ENCODE measurements around the gene FNDC11. TPM values are rescaled to one million over a fixed set of nuclear protein-coding genes. Genes with fewer than 3 reads are reported as not detected.

FNDC11 gene
- total RNA-seq, 4 donors from 2014 or later = not detected

DNA sequence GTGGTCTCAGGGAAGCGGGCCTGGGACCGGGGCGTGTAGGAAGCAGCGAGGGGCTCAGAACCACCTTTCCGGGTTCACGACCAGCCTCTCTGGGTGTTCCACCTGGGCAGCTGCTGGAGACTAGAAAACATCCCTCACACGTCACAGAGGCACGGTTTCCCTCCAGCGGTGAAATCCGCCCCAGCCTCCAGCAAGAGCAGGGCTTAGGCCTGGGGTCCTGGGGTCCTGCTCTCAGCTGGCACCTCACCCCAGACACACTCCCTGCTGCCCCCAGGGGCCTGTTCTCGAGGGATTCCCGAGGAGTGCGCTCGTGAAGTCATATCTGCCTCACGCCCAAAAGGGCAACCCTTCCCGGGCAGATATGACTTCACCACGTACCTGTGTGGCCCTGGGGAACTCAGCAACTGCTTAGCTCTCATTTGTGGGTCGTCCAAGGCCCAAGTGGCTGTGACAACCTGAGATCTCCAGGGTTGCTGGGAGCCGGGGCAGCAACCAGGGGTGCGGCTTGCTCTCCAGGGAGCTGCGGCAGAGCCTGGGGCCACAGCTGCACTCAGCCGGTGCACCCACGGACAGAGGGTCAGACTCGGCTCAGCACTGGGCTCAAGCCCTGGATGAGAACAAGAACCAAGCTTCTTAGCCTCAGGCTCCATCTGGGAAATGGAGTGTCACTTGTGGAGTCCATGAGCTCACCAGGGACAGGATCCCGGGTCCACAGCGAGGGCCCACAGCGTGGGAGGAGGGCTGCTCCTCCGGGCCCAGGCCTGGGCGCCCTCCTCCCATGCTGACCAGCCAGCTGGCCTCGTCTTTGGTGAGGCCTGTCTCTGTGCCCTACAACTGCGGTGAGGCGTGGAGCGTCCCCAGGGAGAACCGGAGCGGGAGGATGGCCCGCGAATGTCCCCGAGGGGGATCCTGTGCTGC is 661 bp downstream of the FNDC11 start:
- Histone ChIP-seq H3K27ac (no peak overlapping the region), H3K9me3 (no peaks in the 10 kb centered on the region), H3K4me3 (peak overlapping the region in 2 of 4 donors; percentile 47 to 66), H3K27me3 (peaks cover 32% of the 10 kb centered on the region), H3K36me3 (no peaks in the 10 kb centered on the region), H3K4me1 (peaks cover 0 to 18% (median 10%) of the 10 kb centered on the region in 4 donors)
- 59% methylated on average over 37 of the region's 38 CpGs; no CpG with 5 or more reads in 1 of the 2 donors for WGBS, 2 donors (ENCODE audit: low coverage in 1 of 2)
- in situ Hi-C loops (cut with MboI; ENCODE audit: low pct_ligation_motif_present in 1 of 4, low pct_unique_long_range_greater_than_20kb in 1 of 4, low sequenced_read_pairs in 3 of 4) = no loop called here
- no peak for DNase-seq
- TF ChIP-seq POLR2AphosphoS5 (IDR thresholded peaks at IDR 0.05) = no peak
- no peak for TF ChIP-seq EP300 (IDR thresholded peaks at IDR 0.05; ENCODE audit: low read depth)
- TF ChIP-seq, protein P1, sequence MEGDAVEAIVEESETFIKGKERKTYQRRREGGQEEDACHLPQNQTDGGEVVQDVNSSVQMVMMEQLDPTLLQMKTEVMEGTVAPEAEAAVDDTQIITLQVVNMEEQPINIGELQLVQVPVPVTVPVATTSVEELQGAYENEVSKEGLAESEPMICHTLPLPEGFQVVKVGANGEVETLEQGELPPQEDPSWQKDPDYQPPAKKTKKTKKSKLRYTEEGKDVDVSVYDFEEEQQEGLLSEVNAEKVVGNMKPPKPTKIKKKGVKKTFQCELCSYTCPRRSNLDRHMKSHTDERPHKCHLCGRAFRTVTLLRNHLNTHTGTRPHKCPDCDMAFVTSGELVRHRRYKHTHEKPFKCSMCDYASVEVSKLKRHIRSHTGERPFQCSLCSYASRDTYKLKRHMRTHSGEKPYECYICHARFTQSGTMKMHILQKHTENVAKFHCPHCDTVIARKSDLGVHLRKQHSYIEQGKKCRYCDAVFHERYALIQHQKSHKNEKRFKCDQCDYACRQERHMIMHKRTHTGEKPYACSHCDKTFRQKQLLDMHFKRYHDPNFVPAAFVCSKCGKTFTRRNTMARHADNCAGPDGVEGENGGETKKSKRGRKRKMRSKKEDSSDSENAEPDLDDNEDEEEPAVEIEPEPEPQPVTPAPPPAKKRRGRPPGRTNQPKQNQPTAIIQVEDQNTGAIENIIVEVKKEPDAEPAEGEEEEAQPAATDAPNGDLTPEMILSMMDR (IDR thresholded peaks at IDR 0.05) = no peak
- no peak for TF ChIP-seq POLR2A (IDR thresholded peaks at IDR 0.05)
- intact Hi-C loops (cut with DNase I; ENCODE audit: low total_unique reads) = no loop called here

DNA sequence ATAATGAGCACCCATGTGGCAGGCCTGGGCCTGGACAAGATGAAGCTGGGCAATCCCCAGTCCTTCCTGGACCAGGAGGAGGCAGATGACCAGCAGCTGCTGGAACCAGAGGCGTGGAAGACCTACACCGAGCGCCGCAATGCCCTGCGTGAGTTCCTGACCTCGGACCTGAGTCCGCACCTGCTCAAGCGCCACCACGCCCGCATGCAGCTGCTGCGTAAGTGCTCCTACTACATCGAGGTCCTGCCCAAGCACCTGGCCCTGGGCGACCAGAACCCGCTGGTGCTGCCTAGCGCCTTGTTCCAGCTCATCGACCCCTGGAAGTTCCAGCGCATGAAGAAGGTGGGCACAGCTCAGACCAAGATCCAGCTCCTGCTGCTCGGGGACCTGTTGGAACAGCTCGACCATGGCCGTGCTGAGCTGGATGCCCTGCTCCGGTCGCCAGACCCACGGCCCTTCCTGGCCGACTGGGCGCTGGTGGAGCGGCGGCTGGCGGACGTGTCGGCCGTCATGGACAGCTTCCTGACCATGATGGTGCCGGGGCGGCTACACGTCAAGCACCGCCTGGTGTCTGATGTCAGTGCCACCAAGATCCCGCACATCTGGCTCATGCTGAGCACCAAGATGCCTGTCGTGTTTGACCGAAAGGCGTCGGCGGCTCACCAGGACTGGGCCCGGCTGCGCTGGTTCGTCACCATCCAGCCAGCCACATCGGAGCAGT is 1.9 kb downstream of the FNDC11 start:
- Histone ChIP-seq H3K27ac (no peak overlapping the region), H3K27me3 (peaks cover 20% of the 10 kb centered on the region), H3K4me1 (peaks cover 0 to 18% (median 10%) of the 10 kb centered on the region in 4 donors), H3K4me3 (no peak overlapping the region), H3K36me3 (peaks cover 0 to 9% (median 3%) of the 10 kb centered on the region in 4 donors), H3K9me3 (no peaks in the 10 kb centered on the region)
- intact Hi-C loops (cut with DNase I; ENCODE audit: low total_unique reads) = no loop called here
- TF ChIP-seq, protein P1 (IDR thresholded peaks at IDR 0.05) = no peak
- 81% methylated on average over 30 of the region's 45 CpGs; no CpG with 5 or more reads in 1 of the 2 donors for WGBS, 2 donors (ENCODE audit: low coverage in 1 of 2)
- in situ Hi-C loops (cut with MboI; ENCODE audit: low pct_ligation_motif_present in 1 of 4, low pct_unique_long_range_greater_than_20kb in 1 of 4, low sequenced_read_pairs in 3 of 4) = no loop called here
- DNase-seq = no peak

DNA sequence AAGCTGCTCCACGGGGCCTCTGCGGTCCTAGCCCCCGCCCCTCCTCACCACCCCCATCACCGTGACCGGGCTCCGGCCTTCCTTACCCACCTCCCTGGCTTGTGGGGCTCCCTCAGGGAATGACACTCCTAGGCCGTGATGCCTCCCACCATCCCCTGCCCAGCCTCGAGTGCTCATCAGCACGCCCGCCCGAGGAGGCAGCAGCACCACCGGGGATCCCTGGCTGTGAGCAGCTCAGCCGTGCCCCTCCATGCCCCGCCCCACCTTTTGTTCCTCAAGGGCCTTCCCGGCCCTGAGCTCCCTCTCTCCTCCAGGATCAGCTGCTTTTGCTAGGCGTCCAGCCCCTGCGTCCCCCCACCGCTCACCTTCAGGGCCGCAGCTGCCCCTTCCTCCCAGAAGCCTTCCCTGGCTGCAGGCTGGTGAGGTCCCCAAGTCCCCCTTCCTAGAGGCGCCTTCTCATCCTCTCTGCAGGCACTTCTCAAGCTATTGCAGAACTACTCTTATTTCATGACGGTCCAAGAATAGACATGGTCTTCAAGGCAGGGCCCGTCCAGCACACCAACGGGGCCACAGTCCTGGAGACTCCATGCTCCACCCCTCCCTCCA is 3.0 kb downstream of the FNDC11 start:
- WGBS, 2 donors (ENCODE audit: low coverage in 1 of 2) = 78% methylated on average over 23 of the region's 23 CpGs; no CpG with 5 or more reads in 1 of the 2 donors
- Histone ChIP-seq H3K36me3 (peaks cover 0 to 10% (median 3%) of the 10 kb centered on the region in 4 donors), H3K9me3 (no peaks in the 10 kb centered on the region), H3K27me3 (peaks cover 16% of the 10 kb centered on the region), H3K4me1 (peaks cover 0 to 18% (median 10%) of the 10 kb centered on the region in 4 donors), H3K27ac (no peak overlapping the region), H3K4me3 (no peak overlapping the region)
- intact Hi-C loops (cut with DNase I; ENCODE audit: low total_unique reads) = no loop called here
- TF ChIP-seq, protein P1 (IDR thresholded peaks at IDR 0.05) = no peak
- TF ChIP-seq POLR2A (IDR thresholded peaks at IDR 0.05) (no peak), POLR2AphosphoS5 (IDR thresholded peaks at IDR 0.05) (no peak), EP300 (IDR thresholded peaks at IDR 0.05; ENCODE audit: low read depth) (no peak)
- in situ Hi-C loops (cut with MboI; ENCODE audit: low pct_ligation_motif_present in 1 of 4, low pct_unique_long_range_greater_than_20kb in 1 of 4, low sequenced_read_pairs in 3 of 4) = no loop called here
- no peak for DNase-seq

DNA sequence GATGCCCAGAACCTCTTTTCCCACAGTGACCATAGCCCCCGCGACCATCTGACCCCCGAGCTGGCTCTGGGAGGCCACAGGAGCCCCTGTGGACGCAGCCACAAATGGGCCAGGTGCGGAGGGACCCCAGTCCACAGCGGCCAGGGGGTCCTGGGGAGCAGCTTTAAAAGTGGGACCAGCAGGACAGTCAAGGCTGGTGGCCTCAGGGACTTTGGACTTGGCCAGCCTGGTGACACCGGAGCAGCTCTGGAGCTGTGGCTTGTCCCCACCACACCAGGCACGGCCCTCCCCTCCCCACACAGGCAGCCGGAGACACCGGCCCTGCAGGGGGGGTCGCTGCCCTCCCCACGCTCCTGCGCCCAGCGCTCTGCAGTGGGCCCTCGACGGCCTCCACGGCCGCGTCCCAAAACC is 3.5 kb downstream of the FNDC11 start:
- in situ Hi-C loops (cut with MboI; ENCODE audit: low pct_ligation_motif_present in 1 of 4, low pct_unique_long_range_greater_than_20kb in 1 of 4, low sequenced_read_pairs in 3 of 4) (no loop called here), intact Hi-C loops (cut with DNase I; ENCODE audit: low total_unique reads) (no loop called here)
- Histone ChIP-seq H3K27me3 (peaks cover 16% of the 10 kb centered on the region), H3K4me3 (no peak overlapping the region), H3K36me3 (peaks cover 0 to 14% (median 5%) of the 10 kb centered on the region in 4 donors), H3K9me3 (no peaks in the 10 kb centered on the region), H3K4me1 (peaks cover 0 to 18% (median 10%) of the 10 kb centered on the region in 4 donors), H3K27ac (no peak overlapping the region)
- WGBS, 2 donors (ENCODE audit: low coverage in 1 of 2) = 93% methylated on average over 14 of the region's 19 CpGs; no CpG with 5 or more reads in 1 of the 2 donors
- TF ChIP-seq EP300 (IDR thresholded peaks at IDR 0.05; ENCODE audit: low read depth) (no peak), POLR2AphosphoS5 (IDR thresholded peaks at IDR 0.05) (no peak), POLR2A (IDR thresholded peaks at IDR 0.05) (no peak)
- TF ChIP-seq, protein P1 (IDR thresholded peaks at IDR 0.05) = no peak
- DNase-seq = no peak

Measured in transverse colon (tissue), 4 donors.